Measurements from ENCODE around the gene PTPRN2.

Gene PTPRN2

DNA sequence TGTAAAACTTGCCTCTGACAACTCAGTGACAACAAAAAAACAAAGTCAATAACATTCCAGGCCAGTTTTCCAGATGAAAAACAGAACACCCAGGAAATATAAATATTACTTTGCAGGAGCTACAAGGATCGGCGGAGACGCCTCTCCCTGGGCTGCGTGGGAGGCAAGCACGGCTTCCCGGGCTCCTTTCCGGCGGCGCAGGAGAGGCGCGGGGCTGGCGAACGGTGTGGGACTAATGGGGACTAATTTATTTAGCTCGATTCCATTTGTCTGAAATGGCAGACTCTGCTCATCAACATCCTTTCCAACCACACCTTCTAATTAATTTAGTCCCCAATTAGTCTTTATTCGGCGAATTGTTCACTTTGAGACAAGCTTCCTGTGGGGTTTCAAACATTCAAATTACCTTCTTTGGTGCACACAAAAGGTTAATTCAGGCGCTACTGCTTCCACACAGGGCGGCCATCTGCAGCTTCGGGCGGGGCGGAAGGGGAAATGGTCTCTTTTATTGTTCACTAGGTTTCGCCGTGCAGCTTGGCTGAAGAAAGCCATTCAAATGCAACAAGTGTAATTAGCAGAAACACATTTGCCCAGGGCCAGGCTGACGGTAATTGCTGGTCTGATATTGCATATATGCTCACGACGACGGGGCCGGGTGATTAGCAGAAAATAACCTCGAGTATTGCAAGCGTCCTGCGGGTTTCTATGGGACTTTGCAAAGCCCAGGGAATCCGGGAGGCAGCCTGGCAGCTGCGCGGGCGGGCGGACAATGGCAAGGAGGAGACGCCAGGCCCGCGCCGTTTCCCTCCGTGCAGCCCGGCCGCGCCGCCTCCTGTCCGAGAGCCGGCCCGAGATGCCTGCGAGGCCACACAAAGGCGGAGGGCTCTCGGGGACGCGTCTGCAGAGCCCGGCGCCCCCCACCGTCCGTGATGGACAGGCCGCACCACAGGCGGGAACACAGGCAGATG lies 270.1 kb downstream of the PTPRN2 start:
- Histone ChIP-seq H3K4me1 (ENCODE audit: control insufficient read depth, insufficient read depth, low read length) (peaks cover 7% of the 10 kb centered on the region; the same call in 1 of the 2 replicates), H3K36me3 (ENCODE audit: control insufficient read depth, insufficient read depth, low read length) (no peaks in the 10 kb centered on the region), H3K27ac (ENCODE audit: low read depth, low read length) (0 out of 2 replicates have a peak overlapping the region, but pooled peaks have one; percentile 38), H3K4me3 (ENCODE audit: low read depth, low read length) (peak overlapping the region; percentile 25; the same call in 1 of the 2 replicates), H3K9me3 (ENCODE audit: control insufficient read depth, insufficient read depth, low read depth, low read length) (peaks cover 73% of the 10 kb centered on the region), H3K9ac (ENCODE audit: low read length) (peak overlapping the region; percentile 39), H3K27me3 (ENCODE audit: control insufficient read depth, insufficient read depth, low read length) (no peaks in the 10 kb centered on the region)

GRCh38 chr7:158316466-158317031 lies 271.1 kb downstream of the PTPRN2 start:
- Histone ChIP-seq H3K4me1 (ENCODE audit: control insufficient read depth, insufficient read depth, low read length) (peaks cover 7% of the 10 kb centered on the region; the same call in 1 of the 2 replicates), H3K27me3 (ENCODE audit: control insufficient read depth, insufficient read depth, low read length) (no peaks in the 10 kb centered on the region), H3K9ac (ENCODE audit: low read length) (no peak overlapping the region)

DNA sequence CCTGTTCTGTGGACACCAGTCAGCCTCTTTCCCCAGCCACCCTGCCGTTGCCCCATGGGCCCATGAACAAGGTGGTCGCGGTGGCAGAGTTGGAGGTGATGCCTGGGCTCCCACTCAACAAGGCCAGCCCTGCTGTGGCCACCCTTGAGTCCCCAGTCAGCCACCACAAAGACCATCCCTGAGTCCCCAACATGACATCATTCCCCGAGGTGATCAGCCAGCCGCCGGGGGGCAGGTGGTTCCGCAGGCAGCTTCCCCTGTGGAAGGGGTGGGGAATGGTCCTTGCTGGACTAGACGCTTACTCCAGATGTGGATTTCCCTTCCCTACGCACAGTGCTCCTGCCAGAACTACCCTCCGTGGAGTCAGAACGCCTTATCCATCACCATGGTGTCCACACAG lies 271.7 kb downstream of the PTPRN2 start:
- Histone ChIP-seq H3K27me3 (ENCODE audit: control insufficient read depth, insufficient read depth, low read length) (no peaks in the 10 kb centered on the region), H3K4me1 (ENCODE audit: control insufficient read depth, insufficient read depth, low read length) (peaks cover 7% of the 10 kb centered on the region; the same call in 1 of the 2 replicates), H3K36me3 (ENCODE audit: control insufficient read depth, insufficient read depth, low read length) (no peaks in the 10 kb centered on the region), H3K9ac (ENCODE audit: low read length) (no peak overlapping the region), H3K27ac (ENCODE audit: low read depth, low read length) (no peak overlapping the region), H3K9me3 (ENCODE audit: control insufficient read depth, insufficient read depth, low read depth, low read length) (peaks cover 73% of the 10 kb centered on the region), H3K4me3 (ENCODE audit: low read depth, low read length) (no peak overlapping the region; the same call in 1 of the 2 replicates)

More at GRCh38 chr7:158316466-158317031, 271.1 kb downstream of the PTPRN2 start:
- Histone ChIP-seq H3K9me3 (ENCODE audit: control insufficient read depth, insufficient read depth, low read depth, low read length) (peaks cover 74% of the 10 kb centered on the region), H3K4me3 (ENCODE audit: low read depth, low read length) (no peak overlapping the region), H3K36me3 (ENCODE audit: control insufficient read depth, insufficient read depth, low read length) (no peaks in the 10 kb centered on the region), H3K27ac (ENCODE audit: low read depth, low read length) (no peak overlapping the region)

GRCh38 chr7:158315326-158315725 lies 272.3 kb downstream of the PTPRN2 start:
- H3K9me3 ChIP-seq (ENCODE audit: control insufficient read depth, insufficient read depth, low read depth, low read length), result peaks cover 73% of the 10 kb centered on the region
- peaks cover 7% of the 10 kb centered on the region; the same call in 1 of the 2 replicates for H3K4me1 ChIP-seq (ENCODE audit: control insufficient read depth, insufficient read depth, low read length)

GRCh38 chr7:158314394-158314793 lies 273.2 kb downstream of the PTPRN2 start:
- H3K4me3 ChIP-seq (ENCODE audit: low read depth, low read length), result no peak overlapping the region
- no peak overlapping the region for H3K27ac ChIP-seq (ENCODE audit: low read depth, low read length)
- peaks cover 7% of the 10 kb centered on the region; the same call in 1 of the 2 replicates for H3K4me1 ChIP-seq (ENCODE audit: control insufficient read depth, insufficient read depth, low read length)
- H3K36me3 ChIP-seq (ENCODE audit: control insufficient read depth, insufficient read depth, low read length), result no peaks in the 10 kb centered on the region
- no peaks in the 10 kb centered on the region for H3K27me3 ChIP-seq (ENCODE audit: control insufficient read depth, insufficient read depth, low read length)
- no peak overlapping the region for H3K9ac ChIP-seq (ENCODE audit: low read length)
- peaks cover 77% of the 10 kb centered on the region for H3K9me3 ChIP-seq (ENCODE audit: control insufficient read depth, insufficient read depth, low read depth, low read length)

More at GRCh38 chr7:158315326-158315725, 272.3 kb downstream of the PTPRN2 start:
- Histone ChIP-seq H3K4me3 (ENCODE audit: low read depth, low read length) (no peak overlapping the region), H3K27ac (ENCODE audit: low read depth, low read length) (no peak overlapping the region), H3K27me3 (ENCODE audit: control insufficient read depth, insufficient read depth, low read length) (no peaks in the 10 kb centered on the region), H3K9ac (ENCODE audit: low read length) (no peak overlapping the region), H3K36me3 (ENCODE audit: control insufficient read depth, insufficient read depth, low read length) (no peaks in the 10 kb centered on the region)

GRCh38 chr7:158313931-158314330 lies 273.7 kb downstream of the PTPRN2 start:
- Histone ChIP-seq H3K9ac (ENCODE audit: low read length) (no peak overlapping the region), H3K36me3 (ENCODE audit: control insufficient read depth, insufficient read depth, low read length) (no peaks in the 10 kb centered on the region), H3K4me3 (ENCODE audit: low read depth, low read length) (no peak overlapping the region), H3K27me3 (ENCODE audit: control insufficient read depth, insufficient read depth, low read length) (no peaks in the 10 kb centered on the region), H3K27ac (ENCODE audit: low read depth, low read length) (no peak overlapping the region), H3K9me3 (ENCODE audit: control insufficient read depth, insufficient read depth, low read depth, low read length) (peaks cover 77% of the 10 kb centered on the region), H3K4me1 (ENCODE audit: control insufficient read depth, insufficient read depth, low read length) (peaks cover 7% of the 10 kb centered on the region; the same call in 1 of the 2 replicates)

DNA sequence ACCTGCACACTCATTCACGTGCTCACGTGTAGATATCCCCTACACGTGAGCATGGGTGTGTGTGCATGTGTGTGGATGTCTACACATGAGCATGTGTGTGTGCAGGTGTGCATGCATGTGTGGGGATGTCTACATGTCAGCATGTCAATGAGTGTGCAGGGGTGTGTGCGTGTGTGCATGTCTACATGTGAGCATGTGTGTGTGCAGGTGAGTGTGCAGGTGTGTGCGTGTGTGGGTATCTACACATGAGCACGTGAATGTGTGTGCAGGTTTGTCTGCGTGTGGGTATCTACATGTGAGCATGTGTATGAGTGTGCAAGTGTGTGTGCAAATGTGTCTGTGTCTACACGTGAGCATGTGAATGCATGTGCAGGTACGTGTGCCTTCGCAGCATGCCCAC lies 274.8 kb downstream of the PTPRN2 start:
- Histone ChIP-seq H3K4me1 (ENCODE audit: control insufficient read depth, insufficient read depth, low read length) (no peaks in the 10 kb centered on the region), H3K9me3 (ENCODE audit: control insufficient read depth, insufficient read depth, low read depth, low read length) (peaks cover 84% of the 10 kb centered on the region), H3K27me3 (ENCODE audit: control insufficient read depth, insufficient read depth, low read length) (no peaks in the 10 kb centered on the region), H3K9ac (ENCODE audit: low read length) (no peak overlapping the region), H3K27ac (ENCODE audit: low read depth, low read length) (no peak overlapping the region), H3K4me3 (ENCODE audit: low read depth, low read length) (no peak overlapping the region), H3K36me3 (ENCODE audit: control insufficient read depth, insufficient read depth, low read length) (no peaks in the 10 kb centered on the region)

- H3K27me3 ChIP-seq (ENCODE audit: control insufficient read depth, insufficient read depth, low read length), result no peaks in the 10 kb centered on the region
- no peaks in the 10 kb centered on the region for H3K36me3 ChIP-seq (ENCODE audit: control insufficient read depth, insufficient read depth, low read length)
Measured at GRCh38 chr7:158311791-158312190, 275.8 kb downstream of the PTPRN2 start.

DNA sequence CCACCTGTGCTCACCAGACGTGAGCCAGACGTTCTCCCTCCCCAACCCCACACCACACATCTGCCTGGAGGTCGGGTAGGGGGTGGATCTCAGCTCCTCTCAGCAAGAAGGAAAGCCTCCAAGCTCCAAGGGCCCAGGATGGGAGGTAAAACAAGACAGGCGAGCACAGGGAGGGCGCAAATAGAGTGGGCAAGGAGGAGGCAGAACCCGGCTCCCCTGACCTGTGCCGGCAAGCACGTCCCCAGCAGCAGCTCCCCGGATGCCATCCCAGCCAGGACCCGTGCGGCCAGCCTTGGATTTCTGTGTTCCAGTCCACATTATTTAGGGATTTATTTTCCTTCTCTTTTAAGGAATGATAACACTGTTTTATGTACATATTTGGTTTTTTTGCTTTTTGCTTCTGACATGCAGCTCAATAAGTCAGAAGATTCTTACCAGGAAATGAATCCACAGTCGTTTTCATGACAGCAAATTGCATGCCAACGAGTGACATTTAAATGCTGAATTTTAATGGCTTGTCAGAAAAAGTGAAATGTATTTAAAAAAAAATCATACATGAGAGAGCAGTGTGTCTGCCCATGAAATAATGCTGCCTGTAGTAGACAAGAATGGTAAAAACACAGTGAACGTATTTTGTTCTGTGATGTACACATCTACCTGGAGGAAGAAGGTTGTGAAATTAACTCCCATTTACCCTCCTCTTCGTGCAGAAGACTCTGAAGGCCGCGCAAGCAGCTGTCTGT lies 276.5 kb downstream of the PTPRN2 start:
- no peak overlapping the region for H3K27ac ChIP-seq (ENCODE audit: low read depth, low read length)
- no peaks in the 10 kb centered on the region for H3K27me3 ChIP-seq (ENCODE audit: control insufficient read depth, insufficient read depth, low read length)
- no peaks in the 10 kb centered on the region for H3K4me1 ChIP-seq (ENCODE audit: control insufficient read depth, insufficient read depth, low read length)
- H3K9ac ChIP-seq (ENCODE audit: low read length), result no peak overlapping the region
- peaks cover 83% of the 10 kb centered on the region for H3K9me3 ChIP-seq (ENCODE audit: control insufficient read depth, insufficient read depth, low read depth, low read length)
- no peak overlapping the region for H3K4me3 ChIP-seq (ENCODE audit: low read depth, low read length)
- H3K36me3 ChIP-seq (ENCODE audit: control insufficient read depth, insufficient read depth, low read length), result no peaks in the 10 kb centered on the region

More at GRCh38 chr7:158311791-158312190, 275.8 kb downstream of the PTPRN2 start:
- peaks cover 85% of the 10 kb centered on the region for H3K9me3 ChIP-seq (ENCODE audit: control insufficient read depth, insufficient read depth, low read depth, low read length)
- no peak overlapping the region for H3K27ac ChIP-seq (ENCODE audit: low read depth, low read length)
- no peak overlapping the region for H3K4me3 ChIP-seq (ENCODE audit: low read depth, low read length)
- H3K9ac ChIP-seq (ENCODE audit: low read length), result no peak overlapping the region
- no peaks in the 10 kb centered on the region for H3K4me1 ChIP-seq (ENCODE audit: control insufficient read depth, insufficient read depth, low read length)

DNA sequence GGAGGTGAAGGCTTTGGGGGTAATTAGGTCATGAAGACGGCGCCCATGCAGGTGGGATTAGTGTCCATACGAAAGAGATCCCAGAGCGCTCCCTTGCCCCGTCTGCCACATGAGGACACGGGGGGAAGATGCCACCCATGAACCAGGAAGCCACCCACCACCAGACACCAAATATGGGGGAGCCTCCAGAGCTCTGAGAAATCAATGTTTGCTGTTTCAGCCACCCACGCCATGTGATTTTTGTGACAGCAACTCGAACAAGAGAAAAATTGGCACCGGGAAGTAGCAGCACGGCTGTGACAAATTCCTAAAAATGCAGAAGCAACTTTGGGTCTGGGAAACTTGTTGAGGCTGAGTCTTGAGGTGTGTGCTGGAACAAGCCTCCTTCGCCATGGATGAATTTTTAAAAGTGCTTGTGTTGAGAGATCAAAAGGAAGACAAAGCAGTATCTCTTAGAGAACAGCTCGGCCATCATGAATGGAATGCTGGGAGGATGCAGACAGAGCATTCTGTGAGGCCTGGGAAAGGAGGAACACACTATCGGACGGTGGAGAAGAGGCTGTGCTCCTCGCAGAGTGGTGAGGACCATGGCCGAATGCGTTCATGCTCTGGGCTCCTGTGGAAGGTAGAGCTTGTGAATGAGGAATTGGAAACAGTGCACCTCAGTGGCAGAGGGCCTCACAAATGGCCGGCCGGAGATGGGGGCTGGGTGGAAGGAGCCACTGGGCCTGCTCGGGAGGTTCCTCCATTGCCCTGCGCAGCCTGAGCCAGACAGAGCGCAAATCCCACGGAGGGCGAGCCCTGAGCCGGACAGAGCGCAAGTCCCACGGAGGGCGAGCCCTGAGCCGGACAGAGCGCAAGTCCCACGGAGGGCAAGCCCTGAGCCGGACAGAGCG lies 277.5 kb downstream of the PTPRN2 start:
- Histone ChIP-seq H3K9ac (ENCODE audit: low read length) (no peak overlapping the region), H3K9me3 (ENCODE audit: control insufficient read depth, insufficient read depth, low read depth, low read length) (peaks cover 82% of the 10 kb centered on the region), H3K27me3 (ENCODE audit: control insufficient read depth, insufficient read depth, low read length) (no peaks in the 10 kb centered on the region), H3K36me3 (ENCODE audit: control insufficient read depth, insufficient read depth, low read length) (no peaks in the 10 kb centered on the region), H3K27ac (ENCODE audit: low read depth, low read length) (no peak overlapping the region), H3K4me3 (ENCODE audit: low read depth, low read length) (no peak overlapping the region), H3K4me1 (ENCODE audit: control insufficient read depth, insufficient read depth, low read length) (no peaks in the 10 kb centered on the region)
